Transverse colon (tissue), 4 donors: ENCODE data around the gene PRPS1L1. TPM values are rescaled to one million over a fixed set of nuclear protein-coding genes. Genes with fewer than 3 reads are reported as not detected.

Source experiments
- DNase-seq: peaks from one replicate; pipeline ENCODE4 v3.0.0-alpha.2; 2019
- H3K27ac ChIP-seq, 4 donors: fragments of 200-600 bp; sonication (generic); 2 replicates each; pipeline ENCODE4 v1.5.1; 2016 to 2018; ENCODE audit warnings: inconsistent platforms in 4 of 4
- H3K27me3 ChIP-seq: fragments of 200-600 bp; sonication (generic); 2 replicates; pipeline ENCODE4 v1.5.1; 2017; ENCODE audit warnings: inconsistent platforms
- H3K36me3 ChIP-seq, 4 donors: fragments of 200-600 bp; sonication (generic); 2 replicates each; pipeline ENCODE4 v1.5.1; 2017 to 2019; ENCODE audit warnings: inconsistent platforms in 4 of 4
- H3K4me1 ChIP-seq, 4 donors: fragments of 200-600 bp; sonication (generic); 2 replicates each; pipeline ENCODE4 v1.5.1; 2017 to 2020; ENCODE audit warnings: inconsistent platforms in 4 of 4
- H3K4me3 ChIP-seq, 4 donors: fragments of 200-600 bp; sonication (generic); 1 replicate in 1 of 4; 2 replicates in 3 of 4; pipeline versions ENCODE4 v1.5.1 to v1.6.1; 2017 to 2019; ENCODE audit warnings: inconsistent platforms in 4 of 4
- H3K9me3 ChIP-seq, 2 donors: fragments of 200-600 bp; sonication (generic); 2 replicates each; pipeline ENCODE4 v1.5.1; 2017 to 2019; ENCODE audit warnings: inconsistent platforms in 2 of 2
- CTCF ChIP-seq, 5 experiments: fragments of 200-600 bp in 3 of 5; fragments of 450-650 bp in 2 of 5; sonication (generic) in 3 of 5; IDR thresholded peaks; 1 replicate in 2 of 5; 2 replicates in 3 of 5; pipeline ENCODE4 v1.5.1; 2016 to 2017; ENCODE audit warnings: antibody characterized with exemption in 5 of 5, inconsistent platforms in 3 of 5, mild to moderate bottlenecking in 2 of 5, moderate library complexity in 1 of 5
- EP300 ChIP-seq: sonication (generic); formaldehyde crosslinking; IDR thresholded peaks from one replicate; pipeline ENCODE4 v1.6.1; 2017; ENCODE audit warnings: antibody characterized with exemption, low read depth
- POLR2A ChIP-seq: fragments of 450-650 bp; IDR thresholded peaks from one replicate; pipeline ENCODE4 v1.6.1; 2016; ENCODE audit warnings: antibody characterized with exemption, mild to moderate bottlenecking, moderate library complexity
- POLR2AphosphoS5 ChIP-seq, 3 donors: sonication (generic); formaldehyde crosslinking; IDR thresholded peaks; one replicate each; pipeline ENCODE4 v1.6.1; 2016; ENCODE audit warnings: antibody characterized with exemption in 3 of 3
- WGBS, 2 donors: methylation state at CpG; one replicate each; pipeline ENCODE4 v1.1.5; 2018; ENCODE audit warnings: low coverage in 1 of 2; 5-methylcytosine and 5-hydroxymethylcytosine counted together
- in situ Hi-C, 4 donors: fragments of 200-750 bp; cut with MboI; loops; one replicate each; pipeline versions ENCODE4 v1.15.0 to v1.15.1; 2017; ENCODE audit warnings: low sequenced_read_pairs in 3 of 4, low pct_ligation_motif_present in 1 of 4, low pct_unique_long_range_greater_than_20kb in 1 of 4
- intact Hi-C: fragments of 100-400 bp; cut with DNase I; formaldehyde crosslinking; loops from one replicate; pipeline ENCODE4 v1.15.1; 2023; ENCODE audit warnings: low total_unique reads
- total RNA-seq, 4 donors: library from RNA; depleted of rRNA; stranded (reverse); fragments of >200 nt; gene quantifications; one replicate each; pipeline ENCODE4 v1.1.0, GENCODE V29; 2016

Gene PRPS1L1
- total RNA-seq, 4 donors from 2014 or later = not detected

- in situ Hi-C loops (no loop called here), intact Hi-C loops (no loop called here)
- WGBS, 2 donors = 68 to 70% methylated on average over 5 of the region's 5 CpGs
- TF ChIP-seq POLR2A = no peak
- no peak for TF ChIP-seq POLR2AphosphoS5 (IDR thresholded peaks at IDR 0.05)
- Histone ChIP-seq H3K4me3 (no peak overlapping the region), H3K9me3 (no peaks in the 10 kb centered on the region), H3K4me1 (no peaks in the 10 kb centered on the region), H3K36me3 (no peaks in the 10 kb centered on the region), H3K27ac (no peak overlapping the region), H3K27me3 (no peaks in the 10 kb centered on the region)
- DNase-seq = no peak
Measured at GRCh38 chr7:18063149-18063901, 35.7 kb upstream of the PRPS1L1 start.

GRCh38 chr7:18059171-18059570, 31.5 kb upstream of the PRPS1L1 start:
- Histone ChIP-seq H3K4me1 (no peaks in the 10 kb centered on the region), H3K4me3 (no peak overlapping the region), H3K27me3 (no peaks in the 10 kb centered on the region), H3K27ac (no peak overlapping the region), H3K36me3 (no peaks in the 10 kb centered on the region), H3K9me3 (no peaks in the 10 kb centered on the region)
- WGBS, 2 donors = 60 to 68% methylated on average over 2 to 4 of the region's 4 CpGs
- TF ChIP-seq POLR2AphosphoS5 (IDR thresholded peaks at IDR 0.05) = no peak
- no peak for TF ChIP-seq CTCF (IDR thresholded peaks at IDR 0.05)
- TF ChIP-seq POLR2A = no peak
- no peak for TF ChIP-seq EP300
- intact Hi-C loops = no loop called here
- no peak for DNase-seq
- in situ Hi-C loops = no loop called here

GRCh38 chr7:18053941-18054340, 26.3 kb upstream of the PRPS1L1 start:
- no peaks in the 10 kb centered on the region for H3K36me3 ChIP-seq
- 84 to 88% methylated on average over 2 of the region's 2 CpGs for WGBS, 2 donors

GRCh38 chr7:18053177-18053928, 25.7 kb upstream of the PRPS1L1 start:
- no peaks in the 10 kb centered on the region for H3K9me3 ChIP-seq
- TF ChIP-seq POLR2AphosphoS5 (IDR thresholded peaks at IDR 0.05) (no peak), POLR2A (no peak), CTCF (IDR thresholded peaks at IDR 0.05) (no peak), EP300 (no peak)
- H3K27ac ChIP-seq = no peak overlapping the region
- no peak for DNase-seq
- no peaks in the 10 kb centered on the region for H3K36me3 ChIP-seq
- in situ Hi-C loops (no loop called here), intact Hi-C loops (no loop called here)
- H3K27me3 ChIP-seq = no peaks in the 10 kb centered on the region
- WGBS, 2 donors = 30 to 34% methylated on average over 2 of the region's 2 CpGs
- no peaks in the 10 kb centered on the region for H3K4me1 ChIP-seq
- H3K4me3 ChIP-seq = no peak overlapping the region

More at GRCh38 chr7:18053941-18054340, 26.3 kb upstream of the PRPS1L1 start:
- Histone ChIP-seq H3K9me3 (no peaks in the 10 kb centered on the region), H3K27me3 (no peaks in the 10 kb centered on the region), H3K27ac (no peak overlapping the region), H3K4me3 (no peak overlapping the region), H3K4me1 (no peaks in the 10 kb centered on the region)
- intact Hi-C loops (no loop called here), in situ Hi-C loops (no loop called here)
- TF ChIP-seq POLR2A (no peak), CTCF (IDR thresholded peaks at IDR 0.05) (no peak), POLR2AphosphoS5 (IDR thresholded peaks at IDR 0.05) (no peak), EP300 (no peak)
- no peak for DNase-seq
